Measurements from ENCODE around the gene ZNF747. TPM values are rescaled to one million over a fixed set of nuclear protein-coding genes. Genes with fewer than 3 reads are reported as not detected.

The ZNF747 gene
- total and polyA plus RNA-seq, 10 of the 15 experiments (the other 5 are each of a cell fraction or from before 2014, with no cell fraction given): 1.0 to 13.0 (median 7.2) TPM

DNA sequence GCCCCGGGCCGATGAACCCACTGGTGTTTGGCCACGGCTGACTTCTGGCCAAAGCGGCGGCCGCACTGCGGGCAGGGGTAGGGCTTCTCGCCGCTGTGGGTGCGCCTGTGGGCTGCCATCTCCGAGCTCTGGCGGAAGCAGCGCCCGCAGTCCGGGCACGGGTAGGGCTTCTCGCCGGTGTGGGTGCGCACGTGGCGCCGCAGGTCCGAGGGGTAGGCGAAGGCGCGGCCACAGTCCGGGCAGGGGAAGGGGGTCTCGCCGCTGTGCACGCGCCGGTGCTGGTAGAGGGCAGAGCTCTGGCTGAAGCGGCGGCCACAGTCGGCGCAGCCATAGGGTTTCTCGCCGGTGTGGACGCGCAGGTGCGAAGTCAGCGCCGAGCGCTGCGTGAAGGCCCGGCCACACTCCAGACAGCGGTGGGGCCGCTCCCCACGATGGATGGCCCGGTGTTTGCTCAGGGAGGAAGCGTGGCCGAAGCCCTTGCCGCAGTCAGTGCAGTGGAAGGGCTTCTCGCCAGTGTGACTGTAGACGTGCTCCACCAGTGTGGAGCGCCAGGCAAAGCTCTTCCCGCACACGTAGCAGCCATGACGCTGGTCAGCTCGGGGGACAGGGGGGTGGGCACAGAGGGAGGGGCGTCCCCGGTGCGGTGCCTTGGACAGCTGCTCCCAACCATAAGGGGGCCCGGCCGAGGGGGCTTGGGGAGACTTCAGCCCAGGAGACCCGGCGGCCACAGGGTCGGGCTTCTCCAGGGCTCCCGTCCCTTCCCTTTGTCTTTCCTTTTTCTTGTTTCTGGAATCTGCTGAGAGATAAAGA is 20.9 kb upstream of the ZNF747 start (continued):
- TF ChIP-seq NBN (IDR thresholded peaks at IDR 0.05) (no peak), POLR2A (IDR thresholded peaks at IDR 0.05; ENCODE audit: low read depth, low read length) (no peak; the same call in 1 of the 2 replicates), MTA2 (IDR thresholded peaks at IDR 0.05; ENCODE audit: low read depth) (no peak), ETV6 (conservative IDR thresholded peaks at IDR 0.05 in 1 of 2, IDR thresholded peaks at IDR 0.05 in 1 of 2; ENCODE audit: borderline replicate concordance in 1 of 2, low read depth in 1 of 2) (no peak), JUND (IDR thresholded peaks at IDR 0.05; ENCODE audit: low read depth, low read length) (no peak)

DNA sequence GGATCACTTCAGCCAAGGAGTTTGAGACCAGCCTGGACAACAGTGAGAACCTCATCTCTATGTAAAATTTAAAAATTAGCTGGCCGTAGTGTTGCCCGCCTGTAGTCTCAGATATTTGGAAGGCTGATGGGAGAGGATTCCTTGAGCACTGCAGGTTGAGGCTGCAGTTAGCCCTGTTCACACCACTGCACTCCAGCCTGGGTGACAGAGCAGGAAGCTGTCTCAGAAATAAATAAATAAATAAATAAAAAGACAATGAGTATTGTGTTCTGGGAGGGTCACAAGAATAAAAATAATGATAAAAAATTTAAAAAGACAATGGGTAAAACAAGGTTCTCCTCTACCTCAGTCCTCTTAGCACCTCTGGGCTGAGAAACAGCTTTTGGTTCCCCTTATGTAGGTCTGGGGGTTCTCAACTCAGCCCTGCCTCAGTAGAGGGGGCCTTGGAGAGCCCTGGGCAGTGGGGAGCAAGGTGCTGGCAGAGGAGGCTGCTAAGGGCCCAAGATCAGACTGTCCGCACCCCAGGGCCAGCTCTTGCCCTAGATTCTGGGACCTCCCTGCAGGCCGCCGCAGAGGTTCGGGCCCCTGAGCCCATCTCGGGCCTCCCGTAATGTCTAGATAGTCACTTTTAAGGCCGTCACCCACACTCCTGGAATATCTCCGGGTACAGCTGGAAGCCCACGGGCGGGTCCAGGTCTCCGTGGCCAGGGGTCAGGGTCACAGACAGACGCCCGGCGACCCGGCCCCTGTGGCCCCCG is 20.1 kb upstream of the ZNF747 start:
- TF ChIP-seq RAD21 (IDR thresholded peaks at IDR 0.05; ENCODE audit: insufficient read depth, low read depth, low read length) (no peak), MYC (IDR thresholded peaks at IDR 0.05; ENCODE audit: insufficient read depth, insufficient read length, insufficient replicate concordance, low read length, severe bottlenecking) (no peak), SMAD5 (IDR thresholded peaks at IDR 0.05; ENCODE audit: low read depth) (no peak), HDAC6 (IDR thresholded peaks at IDR 0.05; ENCODE audit: unreplicated experiment) (no peak), BACH1 (IDR thresholded peaks at IDR 0.05; ENCODE audit: borderline replicate concordance) (no peak), EGR1 (IDR thresholded peaks at IDR 0.05; ENCODE audit: borderline replicate concordance in 1 of 2, low read depth in 2 of 2, low read length in 2 of 2) (no peak), ATF7 (IDR thresholded peaks at IDR 0.05; ENCODE audit: low read depth) (no peak), SMARCA5 (IDR thresholded peaks at IDR 0.05) (no peak), POU2F2 (IDR thresholded peaks at IDR 0.05; ENCODE audit: borderline replicate concordance, low read depth, low read length) (no peak)
- ChIA-PET SMC1A (ENCODE audit: uncharacterized antibody, unreplicated experiment) (interaction anchor here (1.3 kb wide), 1 partner anchor 11 kb away, joined by 3 read pairs; no protein-coding TSS in a partner anchor), POLR2A (interaction anchor here (0.5 kb wide), 2 partner anchors 14 to 161 kb away, joined by 3 read pairs; no protein-coding TSS in a partner anchor), CTCF (interaction anchor here (0.6 to 1.6 kb wide), 5 partner anchors 18 to 125 kb away, joined by 3 to 9 read pairs (median 4); partner anchors contain the start of genes DCTPP1 and ZNF747), RAD21 (ENCODE audit: unreplicated experiment) (no interaction called here)
- Histone ChIP-seq H3K36me3 (ENCODE audit: control insufficient read depth in 2 of 2, insufficient read depth in 2 of 2, low read length in 1 of 2) (peaks cover 7 to 10% of the 10 kb centered on the region in 2 experiments; a peak in 3 of 4 replicates), H4K20me1 (ENCODE audit: control insufficient read depth, insufficient read depth) (no peaks in the 10 kb centered on the region), H3K9ac (ENCODE audit: control insufficient read depth, insufficient read depth, low read length) (no peak overlapping the region), H3K4me2 (ENCODE audit: control insufficient read depth, insufficient read depth) (no peak overlapping the region), H3K79me2 (ENCODE audit: control insufficient read depth, insufficient read depth, low read length) (peaks cover 11% of the 10 kb centered on the region), H3K4me1 (ENCODE audit: control insufficient read depth, insufficient read depth, low read length) (no peaks in the 10 kb centered on the region), H3K27me3 (replicated peaks in 1 of 2; ENCODE audit: control insufficient read depth in 2 of 2, insufficient read depth in 2 of 2, low read length in 1 of 2) (no peaks in the 10 kb centered on the region), H2AFZ (ENCODE audit: control insufficient read depth, low read depth, low read length) (no peak overlapping the region), H3K4me3 (no peak overlapping the region), H3K27ac (ENCODE audit: control insufficient read depth, insufficient read depth) (no peak overlapping the region), H3K9me3 (replicated peaks; ENCODE audit: control insufficient read depth, insufficient read depth, low read length) (no peaks in the 10 kb centered on the region)
- in situ Hi-C loops (cut with MboI): no loop called here
- ATAC-seq (no peak), DNase-seq (ENCODE audit: low read depth, low spot score) (no peak), FAIRE-seq (no peak)
- 95% methylated on average over 18 of the region's 18 CpGs for WGBS (ENCODE audit: insufficient coverage, insufficient replicate concordance, low lambda C conversion rate, missing lambda C conversion rate)
- intact Hi-C loops (cut with micrococcal nuclease; ENCODE audit: unreplicated experiment): no loop called here
- BruUV-seq (replicated peaks): no TSS peak
